COLO668 (cell line): Measurements from ENCODE around the gene WNT7A.

Source experiments
- DNase-seq: peaks from one replicate; lab custom pipeline; 2025; ENCODE audit not compliant: unreplicated experiment; lab: John Stamatoyannopoulos, UW

The WNT7A gene

GRCh38 chr3:13885704-13886010 lies 5.8 kb upstream of the WNT7A start:
- DNase-seq, result no peak

- peak; percentile 40 for DNase-seq
These were observed 5.2 kb upstream of the WNT7A start for GRCh38 chr3:13884851-13885703.

- no peak for DNase-seq
These were observed 3.8 kb upstream of the WNT7A start for GRCh38 chr3:13883681-13884080.

- DNase-seq, result no peak
These were observed 3.0 kb upstream of the WNT7A start for GRCh38 chr3:13882876-13883275.

GRCh38 chr3:13881536-13882410 lies 1.9 kb upstream of the WNT7A start:
- no peak for DNase-seq

- DNase-seq, result no peak
These were observed 913 bp upstream of the WNT7A start for GRCh38 chr3:13880811-13881156.

GRCh38 chr3:13879102-13879945 lies 547 bp downstream of the WNT7A start:
- DNase-seq, result peak; percentile 11

GRCh38 chr3:13878281-13879101 lies 1.4 kb downstream of the WNT7A start:
- peak; percentile 27 for DNase-seq

GRCh38 chr3:13877911-13878280 lies 2.0 kb downstream of the WNT7A start:
- no peak for DNase-seq

- DNase-seq, result no peak
These were observed 3.3 kb downstream of the WNT7A start for GRCh38 chr3:13876451-13877100.

- no peak for DNase-seq
These were observed 5.0 kb downstream of the WNT7A start for GRCh38 chr3:13874891-13875290.

GRCh38 chr3:13873818-13874217 lies 6.1 kb downstream of the WNT7A start:
- DNase-seq, result no peak

- no peak for DNase-seq
These were observed 7.4 kb downstream of the WNT7A start for GRCh38 chr3:13872451-13872850.

- DNase-seq, result no peak
These were observed 8.1 kb downstream of the WNT7A start for GRCh38 chr3:13871791-13872190.

GRCh38 chr3:13870902-13871301 lies 9.0 kb downstream of the WNT7A start:
- no peak for DNase-seq

- DNase-seq, result no peak
These were observed 10.0 kb downstream of the WNT7A start for GRCh38 chr3:13869761-13870343.

- DNase-seq, result no peak
These were observed 10.8 kb downstream of the WNT7A start for GRCh38 chr3:13868844-13869724.

- DNase-seq, result no peak
These were observed 12.1 kb downstream of the WNT7A start for GRCh38 chr3:13867732-13868131.
